HG02840 (cell line): Measurements from ENCODE around the gene FOXL1.

Experiments used
- ATAC-seq: cut with Tn5 transposase; IDR thresholded peaks from one replicate; pipeline ENCODE4 v1.9.1; 2021; ENCODE audit warnings: mild to moderate bottlenecking, moderate library complexity, moderate number of reproducible peaks; ENCODE audit not compliant: unreplicated experiment, low FRiP score

FOXL1 gene

DNA sequence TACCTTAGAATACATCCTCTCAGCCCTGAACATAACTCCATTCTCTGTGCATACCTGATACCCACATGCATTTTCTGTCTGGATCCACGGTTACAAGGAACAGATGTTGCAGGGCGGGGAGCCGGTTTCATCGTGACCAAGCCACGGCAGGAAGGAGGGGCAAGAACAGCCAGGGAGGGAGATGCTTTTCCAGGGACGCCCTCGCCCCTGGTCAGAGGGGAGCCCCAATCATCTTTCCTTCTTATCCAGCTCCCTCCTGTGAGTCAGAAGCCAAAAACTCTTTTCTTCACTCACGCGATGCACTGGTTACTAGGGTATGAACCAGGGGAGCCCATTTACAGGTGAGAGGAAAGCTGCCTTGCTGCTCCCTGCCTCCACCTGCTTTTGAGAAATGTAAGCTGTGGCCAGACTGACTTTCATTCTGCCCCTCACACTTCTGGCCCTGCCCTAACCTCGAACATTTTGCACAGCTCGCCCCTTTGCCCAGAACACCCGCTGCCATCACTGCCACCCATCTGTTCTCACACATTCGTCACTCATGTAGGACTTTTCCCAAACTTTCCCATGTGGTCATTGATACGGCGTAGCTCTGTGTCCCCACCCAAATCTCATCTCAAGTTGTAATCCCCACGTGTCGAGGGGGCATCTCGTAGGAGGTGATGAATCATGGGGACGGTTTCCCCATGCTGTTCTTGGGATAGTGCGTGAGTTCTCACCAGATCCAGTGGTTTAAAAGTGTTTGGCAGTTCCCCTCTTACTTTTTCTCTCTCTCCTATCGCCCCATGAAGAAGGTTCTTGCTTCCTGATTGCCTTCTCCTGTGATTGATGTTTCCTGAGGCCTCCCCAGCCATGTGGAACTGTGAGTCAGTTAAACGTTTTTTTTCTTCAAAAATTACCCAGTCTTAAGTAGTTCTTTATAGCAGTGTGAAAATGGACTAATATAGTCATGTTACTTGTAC lies 20.5 kb downstream of the FOXL1 start:
- ATAC-seq = no peak

GRCh38 chr16:86601356-86601755 lies 23.0 kb downstream of the FOXL1 start:
- ATAC-seq = no peak

DNA sequence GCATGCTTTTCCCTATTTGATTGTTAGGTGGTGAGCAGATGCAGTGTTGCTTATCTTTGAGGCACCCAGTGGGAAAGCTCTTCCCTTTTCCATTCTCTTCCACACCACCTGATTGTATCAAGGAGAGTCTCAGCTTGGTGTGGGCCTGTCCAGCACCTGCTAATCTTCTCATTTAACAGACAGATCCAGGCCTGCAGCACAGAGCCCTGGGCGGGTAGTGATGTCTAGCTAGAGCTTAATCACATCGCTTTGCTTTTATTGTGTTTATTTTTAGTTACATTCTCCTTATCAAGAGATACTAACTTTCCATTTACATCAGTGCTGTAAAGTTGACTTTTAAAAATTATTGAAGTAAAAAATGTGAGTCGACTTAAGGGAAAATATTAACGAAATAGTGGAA lies 24.2 kb downstream of the FOXL1 start:
- ATAC-seq = no peak

DNA sequence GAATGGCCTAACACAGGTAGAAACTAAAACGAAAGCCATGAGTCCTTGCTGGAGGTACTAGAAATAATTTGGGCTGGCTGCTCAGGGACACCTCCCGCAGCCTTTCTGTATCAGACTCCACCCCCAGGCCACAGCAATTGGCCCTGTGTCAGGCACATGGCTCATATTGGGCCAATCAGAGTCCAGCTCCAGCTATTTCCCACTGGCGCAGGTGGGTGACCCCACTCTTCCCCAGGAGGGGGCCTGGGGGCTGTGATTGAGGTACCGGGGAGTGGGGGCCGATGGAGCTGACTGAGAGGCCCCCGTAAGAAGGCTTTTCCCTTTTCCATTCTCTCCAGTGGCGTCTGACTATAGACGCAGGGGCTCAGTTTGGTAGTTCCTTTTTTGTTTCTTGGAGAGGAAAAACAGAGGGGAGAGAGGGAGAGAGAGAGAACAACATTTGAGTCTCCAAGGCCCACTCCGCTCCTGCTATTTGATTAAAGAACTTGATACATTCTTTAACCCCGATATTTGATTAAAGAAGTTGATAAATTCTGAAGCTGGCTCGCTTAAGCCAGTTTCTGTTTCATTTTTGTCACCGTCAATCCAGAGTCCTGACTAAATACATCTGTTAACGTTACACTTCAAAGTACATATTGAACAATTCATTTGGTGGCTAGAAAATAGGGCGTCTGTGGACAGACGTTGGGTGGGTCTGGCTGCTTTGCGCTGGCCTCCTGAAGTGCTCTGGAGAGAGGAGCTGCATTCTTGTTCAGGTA lies 26.3 kb downstream of the FOXL1 start:
- no peak for ATAC-seq

GRCh38 chr16:86605950-86606349 lies 27.6 kb downstream of the FOXL1 start:
- ATAC-seq = no peak

- ATAC-seq = no peak
These were observed 30.0 kb downstream of the FOXL1 start for GRCh38 chr16:86608301-86608747.

GRCh38 chr16:86609115-86609514 lies 30.8 kb downstream of the FOXL1 start:
- ATAC-seq = no peak

- no peak for ATAC-seq
These were observed 31.3 kb downstream of the FOXL1 start for GRCh38 chr16:86609661-86610060.

DNA sequence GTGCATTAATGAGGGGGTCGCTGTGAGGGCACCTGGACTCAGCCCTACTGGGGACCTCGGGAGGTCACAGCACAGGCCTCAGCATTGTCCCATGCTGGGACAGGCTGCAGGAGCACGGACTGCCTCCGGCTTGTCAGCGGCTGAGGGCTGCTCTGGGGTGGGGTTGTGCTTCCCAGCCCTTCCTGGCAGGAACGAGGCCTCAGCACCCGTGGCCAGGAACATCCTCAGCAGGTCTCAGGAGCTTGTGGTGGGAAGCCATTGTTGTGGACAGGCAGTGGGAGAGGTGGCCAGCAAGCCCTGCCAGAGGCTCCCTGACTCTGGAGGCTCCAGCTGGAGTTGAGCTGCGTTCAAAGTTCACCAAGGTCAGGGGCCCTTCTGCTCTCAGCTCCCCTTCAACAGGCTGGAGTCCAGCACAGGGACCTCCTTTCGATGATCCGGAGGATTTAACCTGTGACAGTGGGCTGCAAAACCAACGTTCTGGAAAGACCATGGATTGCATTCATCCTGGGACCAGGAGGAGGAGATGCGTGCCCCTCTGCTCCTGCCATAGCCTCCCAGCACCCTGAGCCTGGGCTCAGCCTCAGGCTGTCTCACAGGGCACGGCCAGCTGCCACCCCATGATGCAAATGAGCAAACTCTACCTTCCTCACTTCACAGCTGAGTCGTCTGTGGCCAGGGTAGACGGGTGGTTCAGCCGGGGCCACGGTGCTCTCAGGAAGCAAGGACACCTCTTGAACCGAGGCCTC lies 32.6 kb downstream of the FOXL1 start:
- ATAC-seq = no peak

- ATAC-seq = no peak
These were observed 33.1 kb downstream of the FOXL1 start for GRCh38 chr16:86611525-86611855.

DNA sequence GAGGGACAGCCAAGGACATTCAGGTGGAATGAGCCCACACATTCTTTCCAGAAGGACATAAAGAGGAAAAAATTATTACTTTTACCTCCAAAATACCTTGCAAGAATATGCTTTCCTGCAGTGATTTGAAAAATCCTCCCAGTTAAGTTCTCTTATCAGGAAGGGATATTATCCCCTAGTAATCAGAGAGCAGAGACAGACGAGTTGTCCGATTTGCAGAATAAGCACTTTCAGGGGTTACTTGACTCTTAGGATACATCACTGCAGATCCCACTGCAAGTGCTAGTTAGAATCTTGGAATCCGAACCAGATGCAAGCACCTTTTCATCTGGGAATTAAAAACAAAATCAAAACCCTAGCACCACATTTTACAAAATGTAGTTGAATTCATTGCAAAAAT lies 33.6 kb downstream of the FOXL1 start:
- ATAC-seq = no peak

DNA sequence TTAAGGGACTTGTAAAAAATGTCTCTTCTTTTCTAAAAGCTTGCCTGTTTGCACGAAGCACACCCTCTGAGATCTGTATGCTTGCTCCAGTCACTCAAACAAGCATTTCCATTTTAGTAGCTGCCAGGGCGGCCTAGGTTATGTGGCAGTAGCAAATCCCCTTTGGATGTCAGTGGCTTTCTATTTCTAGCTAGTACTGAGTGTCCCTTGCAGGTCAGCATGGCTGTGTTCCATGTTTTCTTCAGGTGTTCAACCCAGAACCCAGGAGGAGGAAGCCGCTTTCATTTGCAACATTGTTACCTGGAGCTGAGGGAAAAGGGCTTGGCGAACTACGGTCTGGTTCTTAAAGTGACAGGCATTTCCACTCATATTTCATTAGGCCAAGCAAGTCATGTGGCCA lies 36.4 kb downstream of the FOXL1 start:
- no peak for ATAC-seq

DNA sequence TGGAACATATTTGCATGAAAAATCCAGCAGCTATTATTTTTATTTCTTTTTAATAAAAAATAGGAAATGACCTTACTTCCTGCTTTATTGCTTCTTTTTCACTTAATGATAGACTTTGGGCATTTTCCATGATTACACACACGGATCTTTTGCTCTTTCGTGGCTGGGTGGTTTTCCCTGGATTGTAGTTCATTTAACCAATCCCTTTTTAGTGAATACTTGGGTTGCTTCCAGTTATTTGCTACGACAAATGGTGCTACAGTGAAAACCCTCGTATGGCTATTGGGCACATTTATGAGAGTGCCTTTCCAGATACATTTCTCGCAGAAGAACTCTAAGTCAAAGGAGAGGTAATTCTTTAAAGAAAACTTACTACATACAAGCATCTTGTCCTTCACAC lies 38.6 kb downstream of the FOXL1 start:
- ATAC-seq = no peak

DNA sequence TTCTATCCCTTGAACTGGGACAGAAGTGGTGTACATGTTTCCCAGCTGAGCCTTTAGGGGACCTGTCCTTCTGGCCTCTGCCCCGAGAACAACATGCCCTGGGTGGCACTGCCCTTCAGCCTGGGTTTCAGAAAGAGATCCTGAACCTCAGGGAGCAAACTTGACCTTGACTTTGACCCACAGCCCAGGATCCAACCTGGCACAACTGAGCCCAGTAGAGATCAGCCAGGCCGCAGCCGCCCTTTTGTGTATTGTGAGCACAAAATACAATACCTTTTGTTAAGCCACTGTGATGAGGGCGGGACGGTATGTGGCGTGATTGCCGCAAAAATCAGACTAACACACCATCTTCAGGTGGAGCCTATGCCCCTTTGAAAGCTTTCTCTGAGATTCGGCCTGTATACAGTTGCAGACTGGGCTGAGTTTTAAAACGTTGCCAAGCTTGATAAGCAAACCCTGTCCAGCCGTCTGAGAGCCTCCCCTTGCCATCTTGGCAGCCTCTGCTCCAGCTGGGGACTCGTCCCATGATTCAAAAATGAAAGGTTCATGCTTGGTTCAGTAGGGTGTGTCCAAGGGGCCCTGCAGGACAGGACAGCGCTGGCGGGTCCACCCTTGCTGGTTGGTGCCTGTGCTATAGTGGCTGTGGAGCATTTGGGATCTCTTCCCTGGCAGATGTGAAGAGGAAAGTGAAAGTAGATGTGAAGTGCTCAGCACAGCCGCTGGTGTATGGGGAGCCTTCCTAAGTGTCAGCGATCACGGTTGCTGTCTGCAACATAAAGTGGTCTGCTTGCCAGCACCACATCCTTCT lies 40.3 kb downstream of the FOXL1 start:
- no peak for ATAC-seq

- no peak for ATAC-seq
These were observed 41.0 kb downstream of the FOXL1 start for GRCh38 chr16:86619239-86619794.

DNA sequence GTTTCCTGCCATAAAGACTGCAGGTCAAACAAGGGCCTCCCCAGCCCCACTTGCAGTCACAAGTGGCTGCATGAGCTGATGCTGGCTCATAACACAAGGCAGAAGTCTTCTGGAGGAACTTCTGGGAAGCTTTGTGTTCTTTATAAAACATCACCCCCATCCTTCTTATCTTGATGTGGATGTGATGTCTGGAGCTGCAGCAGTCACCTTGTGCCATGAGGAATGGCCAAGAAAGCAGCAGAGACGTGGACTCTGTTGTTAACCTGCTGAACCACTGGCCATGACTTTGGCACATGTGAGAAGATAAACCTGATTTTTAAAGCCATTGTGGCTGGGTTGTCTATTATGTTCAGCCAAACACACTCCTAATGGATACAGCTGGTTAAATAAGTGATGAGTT lies 41.8 kb downstream of the FOXL1 start:
- ATAC-seq = no peak

DNA sequence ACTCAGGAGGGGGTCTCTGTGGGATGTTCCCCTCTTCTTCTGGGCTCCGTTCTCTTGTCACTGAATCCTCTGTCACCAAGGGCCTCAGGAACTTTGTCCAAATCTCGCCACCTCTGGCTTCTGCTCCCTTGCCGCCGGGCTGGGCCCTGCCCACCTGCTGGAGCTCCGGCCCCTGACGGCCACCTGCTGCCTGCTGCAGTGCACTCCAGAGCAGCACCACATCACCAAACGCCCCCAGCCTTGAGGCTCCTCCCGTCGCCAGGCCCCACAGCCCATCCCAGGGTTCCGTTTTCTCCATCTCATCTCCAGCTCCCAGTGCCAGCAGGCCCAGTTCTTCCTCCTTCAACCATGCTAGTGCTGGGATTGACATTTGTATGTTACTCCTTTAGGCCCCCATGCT lies 43.6 kb downstream of the FOXL1 start:
- ATAC-seq = no peak

- no peak for ATAC-seq
These were observed 44.6 kb downstream of the FOXL1 start for GRCh38 chr16:86622700-86623615.

DNA sequence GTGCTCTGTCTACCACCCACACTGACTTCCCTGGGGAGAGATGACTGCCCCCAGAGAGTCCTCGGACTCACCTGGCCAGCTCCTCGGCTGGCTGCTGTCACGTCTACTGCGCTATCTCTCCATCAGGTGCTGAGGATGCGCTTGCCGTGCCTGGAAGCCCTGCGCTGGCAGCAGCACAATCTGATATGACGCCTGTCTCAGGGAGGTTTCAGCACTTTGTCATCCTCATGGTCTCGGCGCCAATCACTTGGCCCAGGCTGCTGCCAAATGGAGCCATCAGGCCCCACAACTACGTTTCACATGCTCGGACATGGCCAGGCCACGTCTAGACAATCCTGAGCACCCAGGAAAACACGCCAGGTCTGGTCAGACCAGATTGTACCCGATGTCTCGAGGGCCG lies 46.7 kb downstream of the FOXL1 start:
- ATAC-seq = no peak
